Hematopoietic multipotent progenitor cell treated with erythropoietin and hydrocortisone succinate and interleukin-3 and kit ligand, for 15 days (in vitro differentiated cells): ENCODE measurements around the gene BAD.
A peak's percentile ranks its signal among the peaks of the same experiment; 100 is the strongest.

Experiments used
- DNase-seq: peaks from one replicate; pipeline ENCODE4 v3.0.0-alpha.2; 2015; ENCODE audit warnings: low spot score

BAD gene

DNA sequence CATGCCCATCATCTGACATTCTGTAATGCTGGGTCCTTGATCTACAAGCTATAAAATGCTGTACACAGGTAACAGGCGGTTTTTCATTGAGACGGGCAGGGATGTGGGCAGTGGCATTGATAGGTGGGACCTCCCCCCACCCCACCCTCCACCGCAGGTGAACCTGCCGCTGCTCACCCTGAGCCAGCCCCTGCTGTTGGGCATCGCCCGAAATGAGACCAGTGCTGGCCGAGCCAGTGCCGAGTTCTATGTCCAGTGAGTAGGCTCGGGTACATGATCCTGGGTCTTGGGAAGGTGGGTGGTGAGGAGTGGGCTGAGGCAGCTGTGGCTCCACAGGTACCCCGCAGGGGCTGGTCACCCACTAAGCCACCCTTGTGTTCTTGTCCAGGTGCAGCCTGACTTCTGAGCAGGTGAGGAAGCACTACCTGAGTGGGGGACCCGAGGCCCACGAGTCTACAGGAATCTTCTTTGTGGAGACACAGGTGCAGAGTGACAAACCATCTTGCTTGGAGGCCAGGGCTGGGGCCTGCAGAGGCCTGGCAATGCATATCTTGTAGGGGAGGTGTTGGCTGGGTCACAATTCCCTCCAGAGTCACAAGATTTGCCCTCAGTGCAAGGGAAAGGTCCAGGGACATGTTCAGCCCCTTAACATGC is 55.2 kb downstream of the BAD start:
- no peak for DNase-seq

DNA sequence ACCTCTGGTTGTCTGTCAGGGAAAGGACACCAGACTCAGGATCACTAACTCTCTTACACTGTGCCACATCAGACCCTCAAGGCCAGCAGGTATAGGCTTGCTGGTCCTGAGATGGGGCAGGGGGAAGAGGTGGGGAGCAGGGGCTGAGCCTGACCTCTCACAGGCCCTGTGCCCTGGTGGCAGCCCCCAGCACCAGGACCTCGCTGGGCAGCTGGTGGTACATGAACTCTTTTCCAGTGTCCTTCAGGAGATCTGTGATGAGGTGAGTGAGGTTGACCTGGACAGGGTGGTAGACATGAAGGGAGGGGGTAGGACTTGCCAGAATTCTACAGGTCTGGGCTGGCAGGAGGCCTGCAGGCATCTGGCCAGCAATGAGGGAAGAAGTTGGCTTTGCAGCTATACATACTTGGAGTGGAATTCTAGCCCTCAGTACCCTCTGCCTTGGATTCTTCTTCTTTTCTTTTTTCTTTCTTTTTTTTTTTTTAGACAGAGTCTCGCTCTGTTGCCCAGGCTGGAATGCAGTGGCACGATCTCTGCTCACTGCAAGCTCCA is 57.0 kb downstream of the BAD start:
- DNase-seq: no peak

DNA sequence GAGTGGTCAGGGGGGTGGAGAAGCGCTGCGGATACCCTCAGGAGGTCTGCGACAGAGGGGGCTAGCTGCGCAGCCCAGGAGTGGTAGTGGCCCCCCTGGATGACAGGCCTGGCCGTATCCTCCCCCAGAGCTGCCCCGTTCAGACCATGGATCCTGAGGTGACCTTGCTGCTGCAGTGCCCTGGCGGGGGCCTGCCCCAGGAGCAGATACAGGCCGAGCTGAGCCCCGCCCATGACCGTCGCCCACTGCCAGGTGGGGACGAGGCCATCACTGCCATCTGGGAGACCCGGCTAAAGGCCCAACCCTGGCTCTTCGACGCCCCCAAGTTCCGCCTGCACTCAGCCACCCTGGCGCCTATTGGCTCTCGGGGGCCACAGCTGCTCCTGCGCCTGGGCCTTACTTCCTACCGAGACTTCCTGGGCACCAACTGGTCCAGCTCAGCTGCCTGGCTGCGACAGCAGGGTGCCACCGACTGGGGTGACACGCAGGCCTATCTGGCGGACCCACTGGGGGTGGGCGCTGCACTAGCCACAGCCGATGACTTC is 57.9 kb downstream of the BAD start:
- peak; percentile 44 for DNase-seq

DNA sequence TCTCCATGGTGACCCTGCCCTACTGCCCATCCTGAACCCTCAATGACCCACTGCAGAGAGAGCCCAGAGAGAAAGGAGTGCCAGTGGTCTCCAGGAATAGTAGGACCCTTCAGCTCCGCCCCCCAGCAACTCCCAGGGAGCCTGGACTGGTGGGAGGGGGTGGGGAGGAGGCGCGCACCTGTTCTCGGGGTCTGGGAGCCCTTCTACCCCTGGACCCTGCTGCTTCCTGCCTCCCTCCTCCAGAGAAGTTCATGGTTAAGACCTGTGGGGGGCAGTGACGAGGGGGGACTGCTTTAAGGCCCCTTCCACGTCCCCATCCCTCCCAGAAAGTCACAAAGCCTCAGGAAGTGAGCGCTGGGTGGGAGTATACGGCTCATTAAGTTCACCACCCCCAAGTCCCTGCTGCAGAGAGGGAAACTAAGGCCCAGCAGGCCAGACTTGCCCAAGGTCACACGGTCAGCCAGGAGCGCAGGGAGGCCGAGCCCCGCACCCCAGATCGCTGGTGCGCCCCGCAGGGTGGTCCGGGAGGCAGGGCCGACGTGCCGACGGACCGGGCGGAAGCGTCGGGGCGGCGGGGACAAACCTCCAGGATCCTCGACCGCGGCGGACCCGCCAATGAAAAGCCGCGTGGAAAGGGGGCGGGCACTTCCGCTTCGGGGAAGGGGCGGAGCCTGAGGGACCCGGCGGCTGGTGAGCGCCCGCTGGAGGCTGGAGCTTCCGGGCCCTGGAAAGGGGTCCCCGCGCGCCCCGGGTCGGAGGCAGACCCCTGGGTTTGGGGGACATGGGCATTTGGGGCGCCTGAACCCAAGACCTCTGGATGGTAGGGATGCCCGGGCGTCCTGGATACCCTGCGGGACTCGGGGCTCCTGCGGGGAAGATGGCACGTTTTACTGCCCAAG is 58.6 kb downstream of the BAD start, which contains the start of the genes NUDT22 and TRPT1:
Gene NUDT22, plus strand, starts transcription at position 667 of the 899 bp plus-strand sequence. CDS start 379 bp downstream, outside the sequence.
Gene TRPT1, minus strand, starts transcription at position 579 of the 899 bp plus-strand sequence. Its CDS starts 326 bp downstream, at position 253.
- DNase-seq: peak; percentile 89

DNA sequence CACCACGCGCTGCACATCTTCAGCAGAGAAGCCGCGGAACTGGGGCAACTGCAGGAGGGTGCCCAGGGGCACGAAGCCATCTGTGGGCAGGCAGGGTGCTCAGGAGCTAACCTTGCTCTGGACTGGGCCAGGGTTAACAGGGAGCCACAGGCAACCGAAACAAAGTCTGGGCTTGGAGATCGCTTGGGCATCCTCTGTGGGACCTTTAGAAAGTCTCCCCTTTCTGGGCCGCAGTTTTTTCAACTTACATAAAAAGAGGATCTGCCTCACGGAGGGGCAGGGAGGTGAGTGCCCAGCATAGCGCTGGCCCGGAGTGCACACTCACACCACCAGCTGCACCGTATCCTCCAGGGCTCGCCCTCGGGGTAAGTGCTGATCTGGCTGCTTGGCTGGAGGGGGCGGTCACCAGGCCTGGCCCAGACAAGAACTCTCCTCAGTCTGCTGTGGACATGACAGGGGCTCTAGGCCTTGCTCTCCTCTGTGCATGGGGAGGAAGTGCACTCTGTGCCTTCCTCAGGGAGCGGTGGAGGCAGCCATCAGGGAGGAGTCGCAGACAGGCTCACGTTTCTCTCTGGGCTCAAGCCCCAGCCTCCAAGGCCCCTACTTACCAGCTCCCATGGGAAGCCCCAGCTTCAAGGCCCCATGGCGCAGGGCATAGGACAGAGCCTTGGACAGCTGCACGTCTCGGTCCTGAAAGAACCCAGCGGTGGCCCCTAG is 59.4 kb downstream of the BAD start:
- no peak for DNase-seq

DNA sequence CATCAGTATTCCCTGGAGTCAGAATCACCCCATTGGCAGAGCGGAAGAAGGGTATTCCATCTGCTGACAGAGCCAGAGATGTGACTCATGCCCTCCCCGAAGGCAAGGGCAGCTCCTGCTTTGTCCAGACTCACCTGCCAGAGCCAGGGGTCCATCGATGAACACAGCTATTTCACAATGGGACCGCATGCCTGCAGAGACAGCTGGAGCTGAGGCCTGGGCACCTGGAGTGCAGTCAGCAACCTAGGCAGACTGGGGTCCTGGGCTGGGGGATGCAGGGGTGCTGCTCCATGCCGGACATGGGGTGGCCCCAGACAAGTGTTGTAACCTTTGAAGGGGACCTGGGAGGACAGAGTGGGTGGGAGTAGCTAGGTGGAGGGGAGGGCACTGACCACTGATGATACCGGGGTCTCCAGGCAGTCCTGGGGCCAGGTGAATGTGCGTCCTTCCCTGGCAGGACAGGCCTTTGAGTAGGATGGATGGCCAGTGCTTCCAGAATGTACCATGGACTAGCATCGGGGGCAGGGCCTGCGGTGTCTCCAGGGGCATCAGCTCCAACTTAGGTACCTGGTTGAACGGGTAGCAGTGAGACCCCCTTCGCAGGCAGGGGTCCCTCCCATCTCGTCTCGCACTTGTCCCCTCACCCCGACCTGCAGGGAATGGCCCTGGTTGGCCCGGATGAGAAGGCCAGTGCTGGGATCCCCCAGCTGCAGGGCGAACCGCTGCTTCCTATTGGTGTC is 60.1 kb downstream of the BAD start:
- DNase-seq: no peak

DNA sequence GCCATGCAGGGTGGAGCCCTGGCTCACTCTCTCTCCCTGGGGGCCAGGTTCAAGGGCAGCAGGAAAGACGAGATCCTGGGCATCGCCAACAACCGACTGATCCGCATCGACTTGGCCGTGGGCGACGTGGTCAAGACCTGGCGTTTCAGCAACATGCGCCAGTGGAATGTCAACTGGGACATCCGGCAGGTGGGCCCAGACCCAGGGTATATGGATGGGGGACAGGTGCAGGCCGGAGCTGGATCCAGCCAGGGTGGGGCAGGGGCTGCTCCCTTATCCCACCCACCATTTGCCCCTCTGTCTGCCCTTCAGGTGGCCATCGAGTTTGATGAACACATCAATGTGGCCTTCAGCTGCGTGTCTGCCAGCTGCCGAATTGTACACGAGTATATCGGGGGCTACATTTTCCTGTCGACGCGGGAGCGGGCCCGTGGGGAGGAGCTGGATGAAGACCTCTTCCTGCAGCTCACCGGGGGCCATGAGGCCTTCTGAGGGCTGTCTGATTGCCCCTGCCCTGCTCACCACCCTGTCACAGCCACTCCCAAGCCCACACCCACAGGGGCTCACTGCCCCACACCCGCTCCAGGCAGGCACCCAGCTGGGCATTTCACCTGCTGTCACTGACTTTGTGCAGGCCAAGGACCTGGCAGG is 61.3 kb downstream of the BAD start:
- no peak for DNase-seq

DNA sequence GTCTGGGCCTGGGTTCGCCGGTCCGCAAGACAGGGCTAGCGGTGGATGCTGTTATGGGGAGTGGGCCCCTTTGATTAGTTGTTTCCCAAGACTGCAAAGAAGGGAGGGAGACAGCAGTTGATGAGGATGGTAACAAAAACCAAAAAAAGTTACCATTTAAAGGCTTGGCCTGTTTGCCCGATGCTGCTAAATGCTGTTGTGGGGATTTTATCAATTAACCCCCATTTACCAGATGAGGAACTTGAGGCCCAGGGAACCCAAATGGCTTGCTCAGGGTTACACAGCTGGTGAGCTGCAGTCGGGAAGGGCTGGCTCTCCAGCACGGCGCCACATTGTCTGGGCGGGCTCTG is 61.8 kb downstream of the BAD start:
- DNase-seq: no peak

DNA sequence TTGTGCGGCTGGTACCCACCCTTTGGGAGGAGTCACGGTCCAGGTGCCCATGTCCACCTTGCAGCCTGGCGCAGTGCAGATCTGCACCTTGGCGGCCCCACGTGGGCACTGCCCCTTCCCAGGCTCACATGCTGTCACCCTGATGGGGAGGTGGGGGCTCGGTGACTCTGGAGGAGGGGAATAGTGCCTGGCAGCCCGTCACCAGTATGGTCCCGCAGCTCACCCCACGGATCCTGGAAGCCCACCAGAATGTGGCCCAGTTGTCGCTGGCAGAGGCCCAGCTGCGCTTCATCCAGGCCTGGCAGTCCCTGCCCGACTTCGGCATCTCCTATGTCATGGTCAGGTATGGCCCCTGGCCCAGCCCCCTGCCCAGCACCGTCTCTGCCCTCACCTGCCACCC is 63.7 kb downstream of the BAD start:
- no peak for DNase-seq

DNA sequence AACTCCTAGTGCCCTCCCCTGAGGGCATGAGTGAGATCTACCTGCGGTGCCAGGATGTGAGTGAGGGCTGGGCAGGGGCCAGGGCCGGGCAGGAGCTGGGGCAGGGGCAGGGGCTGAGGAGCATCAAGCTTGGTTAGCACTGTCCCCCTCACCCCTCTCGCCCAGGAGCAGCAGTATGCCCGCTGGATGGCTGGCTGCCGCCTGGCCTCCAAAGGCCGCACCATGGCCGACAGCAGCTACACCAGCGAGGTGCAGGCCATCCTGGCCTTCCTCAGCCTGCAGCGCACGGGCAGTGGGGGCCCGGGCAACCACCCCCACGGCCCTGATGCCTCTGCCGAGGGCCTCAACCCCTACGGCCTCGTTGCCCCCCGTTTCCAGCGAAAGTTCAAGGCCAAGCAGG is 64.2 kb downstream of the BAD start:
- no peak for DNase-seq
